K562 (cell line): Measurements from ENCODE around the gene CREG1. TPM values are rescaled to one million over a fixed set of nuclear protein-coding genes. Genes with fewer than 3 reads are reported as not detected.

Experiments used
- CREB1 ChIP-seq, 2 experiments: sonication (generic) in 1 of 2; formaldehyde crosslinking in 1 of 2; IDR thresholded peaks; 2 replicates each; pipeline versions ENCODE4 v1.6.1 to v1.8.0; 2012 to 2022; ENCODE audit warnings: inconsistent platforms in 1 of 2, mild to moderate bottlenecking in 1 of 2, missing genetic modification reagents in 1 of 2, moderate library complexity in 1 of 2
- EWSR1 ChIP-seq: fragments of 450-650 bp; IDR thresholded peaks from 2 replicates; pipeline ENCODE4 v1.6.1; 2018; ENCODE audit warnings: borderline replicate concordance, mild to moderate bottlenecking, low read depth, moderate library complexity; ENCODE audit not compliant: partially characterized antibody
- FOXA3 ChIP-seq, 2 experiments: fragments of 450-650 bp in 1 of 2; sonication (generic) in 1 of 2; formaldehyde crosslinking; IDR thresholded peaks in 1 of 2; conservative IDR thresholded peaks in 1 of 2; 2 replicates each; pipeline versions ENCODE4 v1.4.0 to v1.8.0; 2020 to 2022; ENCODE audit warnings: mild to moderate bottlenecking in 2 of 2, missing genetic modification reagents in 1 of 2
- KAT7 ChIP-seq: sonication (generic); formaldehyde crosslinking; IDR thresholded peaks from 2 replicates; pipeline ENCODE4 v1.8.0; 2022; ENCODE audit warnings: missing genetic modification reagents, mild to moderate bottlenecking, borderline replicate concordance
- KDM5B ChIP-seq: fragments of 200-600 bp; sonication (generic); IDR thresholded peaks from 2 replicates; pipeline ENCODE4 v1.6.1; 2012; ENCODE audit warnings: low read depth, mild to moderate bottlenecking, moderate library complexity, low read length, control low read depth, inconsistent platforms; ENCODE audit not compliant: insufficient replicate concordance
- LEF1 ChIP-seq: fragments of 450-650 bp; IDR thresholded peaks from 2 replicates; pipeline ENCODE4 v1.6.1; 2016; ENCODE audit warnings: mild to moderate bottlenecking
- MCM2 ChIP-seq: fragments of 450-650 bp; IDR thresholded peaks from 2 replicates; pipeline ENCODE4 v1.6.1; 2017; ENCODE audit warnings: low read depth, mild to moderate bottlenecking
- MXI1 ChIP-seq: IDR thresholded peaks from 2 replicates; pipeline ENCODE4 v1.6.1; 2011; ENCODE audit warnings: low read depth, mild to moderate bottlenecking, improper control_type of control experiment, low read length
- NCOA6 ChIP-seq: fragments of 450-650 bp; IDR thresholded peaks from 2 replicates; pipeline ENCODE4 v1.6.1; 2017; ENCODE audit warnings: mild to moderate bottlenecking
- NFIX ChIP-seq: fragments of 250-450 bp; sonication (Bioruptor Pico); IDR thresholded peaks from 2 replicates; pipeline ENCODE4 v1.4.0; 2020; ENCODE audit warnings: low read depth, mild to moderate bottlenecking, moderate library complexity
- NFRKB ChIP-seq: fragments of 450-650 bp; IDR thresholded peaks from 2 replicates; pipeline ENCODE4 v1.6.1; 2016; ENCODE audit warnings: low read depth
- PHF20 ChIP-seq: fragments of 450-650 bp; IDR thresholded peaks from 2 replicates; pipeline ENCODE4 v1.6.1; 2018; ENCODE audit not compliant: partially characterized antibody
- PREB ChIP-seq: sonication (generic); formaldehyde crosslinking; IDR thresholded peaks from 2 replicates; pipeline ENCODE4 v1.8.1; 2023; ENCODE audit warnings: mild to moderate bottlenecking, missing genetic modification reagents
- STAG1 ChIP-seq: sonication (generic); formaldehyde crosslinking; IDR thresholded peaks from 2 replicates; pipeline ENCODE4 v1.5.0; 2020; ENCODE audit warnings: missing genetic modification reagents, borderline replicate concordance
- TEAD2 ChIP-seq: fragments of 450-650 bp; IDR thresholded peaks from 2 replicates; pipeline ENCODE4 v1.6.1; 2016; ENCODE audit warnings: missing genetic modification characterization, control low read depth, missing compliant biosample characterization
- TSHZ1 ChIP-seq: fragments of 250-450 bp; sonication (Bioruptor Pico); IDR thresholded peaks from 2 replicates; pipeline ENCODE4 v1.4.0; 2020; ENCODE audit warnings: mild to moderate bottlenecking, moderate library complexity
- ZNF311 ChIP-seq: fragments of 250-450 bp; sonication (Bioruptor Pico); IDR thresholded peaks from 2 replicates; pipeline ENCODE4 v1.4.0; 2020; ENCODE audit warnings: mild to moderate bottlenecking, moderate library complexity
- ZNF707 ChIP-seq: fragments of 250-450 bp; sonication (Bioruptor Pico); conservative IDR thresholded peaks from 2 replicates; pipeline ENCODE4 v1.8.0; 2022; ENCODE audit warnings: inconsistent platforms, mild to moderate bottlenecking, moderate library complexity
- ZNF778 ChIP-seq: fragments of 450-650 bp; formaldehyde crosslinking; IDR thresholded peaks from 2 replicates; pipeline ENCODE4 v1.4.0; 2020; ENCODE audit warnings: mild to moderate bottlenecking, moderate library complexity
- polyA plus RNA-seq, 8 experiments: library from polyadenylated mRNA; depleted of rRNA in 4 of 8; stranded (reverse) in 5 of 8; unstranded in 3 of 8; fragments of >200 nt; fragmentation: Nextera tagmentation in 2 of 8; fragmentation: Illumina TruSeq in 1 of 8; extraction: Ambion mirVana in 2 of 8; extraction: Trizol in 1 of 8; gene quantifications; 2 replicates each; pipeline versions ENCODE4 v1.2.1 to v1.2.3, GENCODE V29; 2011 to 2014; ENCODE audit warnings: inconsistent platforms in 1 of 8, missing spikeins in 1 of 8
- total RNA-seq, 7 experiments: library from RNA; depleted of rRNA in 6 of 7; stranded (reverse); fragments of >200 nt in 6 of 7; fragmentation: Illumina TruSeq in 2 of 7; extraction: Trizol in 2 of 7; gene quantifications; 2 replicates each; pipeline versions ENCODE4 v1.2.1 to v1.2.3, GENCODE V29; 2011 to 2021; ENCODE audit warnings: low replicate concordance in 1 of 7
- TF ChIP-seq, protein P1 (sequence below): fragments of 250-450 bp; sonication (Bioruptor Pico); IDR thresholded peaks from 2 replicates; pipeline ENCODE4 v1.4.0; 2020; ENCODE audit warnings: mild to moderate bottlenecking

The CREG1 gene
- total and polyA plus RNA-seq, 9 of the 15 experiments (the other 6 are each of a cell fraction or from before 2014, with no cell fraction given): 45.7 to 272 (median 161) TPM

- TF ChIP-seq MXI1 (no peak), EWSR1 (no peak), FOXA3 (CRISPR knock-in tag; conservative IDR thresholded peaks at IDR 0.05 in 1 of 2, IDR thresholded peaks at IDR 0.05 in 1 of 2) (0 out of 4 replicates have a peak, but pooled peaks of 1 of the 2 experiments have one; percentile 21), NCOA6 (no peak), TEAD2 (tag) (no peak), CREB1 (IDR thresholded peaks at IDR 0.05) (peak; percentile 62), CREB1 (CRISPR knock-in tag; IDR thresholded peaks at IDR 0.05) (peak; percentile 80), STAG1 (CRISPR knock-in tag) (no peak), TSHZ1 (CRISPR knock-in tag) (no peak), ZNF311 (CRISPR knock-in tag) (no peak), PHF20 (no peak), ZNF707 (no peak), PREB (no peak), LEF1 (no peak), MCM2 (no peak), ZNF778 (CRISPR knock-in tag) (no peak), KDM5B (no peak), NFIX (CRISPR knock-in tag) (no peak), NFRKB (peak; percentile 67; the same call in 1 of the 2 replicates), KAT7 (no peak)
- TF ChIP-seq, protein P1, sequence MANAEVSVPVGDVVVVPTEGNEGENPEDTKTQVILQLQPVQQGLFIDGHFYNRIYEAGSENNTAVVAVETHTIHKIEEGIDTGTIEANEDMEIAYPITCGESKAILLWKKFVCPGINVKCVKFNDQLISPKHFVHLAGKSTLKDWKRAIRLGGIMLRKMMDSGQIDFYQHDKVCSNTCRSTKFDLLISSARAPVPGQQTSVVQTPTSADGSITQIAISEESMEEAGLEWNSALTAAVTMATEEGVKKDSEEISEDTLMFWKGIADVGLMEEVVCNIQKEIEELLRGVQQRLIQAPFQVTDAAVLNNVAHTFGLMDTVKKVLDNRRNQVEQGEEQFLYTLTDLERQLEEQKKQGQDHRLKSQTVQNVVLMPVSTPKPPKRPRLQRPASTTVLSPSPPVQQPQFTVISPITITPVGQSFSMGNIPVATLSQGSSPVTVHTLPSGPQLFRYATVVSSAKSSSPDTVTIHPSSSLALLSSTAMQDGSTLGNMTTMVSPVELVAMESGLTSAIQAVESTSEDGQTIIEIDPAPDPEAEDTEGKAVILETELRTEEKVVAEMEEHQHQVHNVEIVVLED (CRISPR knock-in tag): no peak
Measured at GRCh38 chr1:167517535-167518330, 35.8 kb downstream of the CREG1 start (continued).
